Uterus (tissue), 4 donors: ENCODE results near the gene NEURL3. TPM values are rescaled to one million over a fixed set of nuclear protein-coding genes. Genes with fewer than 3 reads are reported as not detected.

Source experiments
- DNase-seq, 2 donors: peaks; one replicate each; pipeline ENCODE4 v3.0.0-alpha.2; 2019 to 2020
- H3K27ac ChIP-seq, 2 donors: fragments of 200-600 bp; sonication (generic); 1 replicate in 1 of 2; 2 replicates in 1 of 2; pipeline ENCODE4 v1.5.1; 2016 to 2018
- H3K27me3 ChIP-seq, 2 donors: fragments of 200-600 bp; sonication (generic); one replicate each; pipeline ENCODE4 v1.5.1; 2018 to 2019; ENCODE audit warnings: control low read depth in 1 of 2
- H3K36me3 ChIP-seq, 2 donors: fragments of 200-600 bp; sonication (generic); one replicate each; pipeline ENCODE4 v1.5.1; 2019; ENCODE audit warnings: control low read depth in 1 of 2
- H3K4me1 ChIP-seq, 2 donors: fragments of 200-600 bp; sonication (generic); one replicate each; pipeline ENCODE4 v1.5.1; 2018 to 2019; ENCODE audit warnings: control low read depth in 1 of 2
- H3K4me3 ChIP-seq, 2 donors: fragments of 200-600 bp; sonication (generic); 1 replicate in 1 of 2; 2 replicates in 1 of 2; pipeline ENCODE4 v1.5.1; 2018 to 2019; ENCODE audit warnings: mild to moderate bottlenecking in 1 of 2
- H3K9me3 ChIP-seq, 2 donors: fragments of 200-600 bp; sonication (generic); one replicate each; pipeline ENCODE4 v1.5.1; 2019; ENCODE audit warnings: control low read depth in 1 of 2
- CTCF ChIP-seq, 4 experiments: fragments of 200-600 bp in 2 of 4; fragments of 450-650 bp in 2 of 4; sonication (generic) in 2 of 4; IDR thresholded peaks; one replicate each; pipeline ENCODE4 v1.5.1; 2016 to 2019; ENCODE audit warnings: antibody characterized with exemption in 4 of 4, mild to moderate bottlenecking in 2 of 4, moderate library complexity in 1 of 4
- POLR2A ChIP-seq, 2 donors: fragments of 450-650 bp; IDR thresholded peaks; one replicate each; pipeline ENCODE4 v1.6.1; 2016; ENCODE audit warnings: antibody characterized with exemption in 2 of 2, mild to moderate bottlenecking in 1 of 2, moderate library complexity in 1 of 2
- intact Hi-C: fragments of 100-400 bp; cut with DNase I; formaldehyde crosslinking; loops from one replicate; pipeline ENCODE4 v1.15.1; 2023; ENCODE audit warnings: low total_unique reads
- total RNA-seq, 4 donors: library from RNA; depleted of rRNA in 3 of 4; stranded (reverse); fragments of >200 nt in 3 of 4; gene quantifications; one replicate each; pipeline versions ENCODE4 v1.1.0 to v1.2.4, GENCODE V29; 2014 to 2023
- donor health status: DM: yes; HTN: yes; CAD: no.

The NEURL3 gene
- total RNA-seq, 4 donors from 2014 or later: not detected

- TF ChIP-seq CTCF (IDR thresholded peaks at IDR 0.05) (no peak), POLR2A (IDR thresholded peaks at IDR 0.05) (no peak)
- H3K27ac ChIP-seq: no peak overlapping the region
- H3K4me1 ChIP-seq: no peaks in the 10 kb centered on the region
These were observed 47.4 kb upstream of the NEURL3 start for GRCh38 chr2:96552315-96553175.

GRCh38 chr2:96551605-96552314 lies 46.6 kb upstream of the NEURL3 start:
- DNase-seq: no peak
- intact Hi-C loops: no loop called here
- no peaks in the 10 kb centered on the region for H3K4me1 ChIP-seq

More at GRCh38 chr2:96552315-96553175, 47.4 kb upstream of the NEURL3 start:
- no peak for DNase-seq
- intact Hi-C loops: no loop called here
- Histone ChIP-seq H3K4me3 (no peak overlapping the region), H3K27me3 (no peaks in the 10 kb centered on the region), H3K36me3 (no peaks in the 10 kb centered on the region), H3K9me3 (no peaks in the 10 kb centered on the region)

DNA sequence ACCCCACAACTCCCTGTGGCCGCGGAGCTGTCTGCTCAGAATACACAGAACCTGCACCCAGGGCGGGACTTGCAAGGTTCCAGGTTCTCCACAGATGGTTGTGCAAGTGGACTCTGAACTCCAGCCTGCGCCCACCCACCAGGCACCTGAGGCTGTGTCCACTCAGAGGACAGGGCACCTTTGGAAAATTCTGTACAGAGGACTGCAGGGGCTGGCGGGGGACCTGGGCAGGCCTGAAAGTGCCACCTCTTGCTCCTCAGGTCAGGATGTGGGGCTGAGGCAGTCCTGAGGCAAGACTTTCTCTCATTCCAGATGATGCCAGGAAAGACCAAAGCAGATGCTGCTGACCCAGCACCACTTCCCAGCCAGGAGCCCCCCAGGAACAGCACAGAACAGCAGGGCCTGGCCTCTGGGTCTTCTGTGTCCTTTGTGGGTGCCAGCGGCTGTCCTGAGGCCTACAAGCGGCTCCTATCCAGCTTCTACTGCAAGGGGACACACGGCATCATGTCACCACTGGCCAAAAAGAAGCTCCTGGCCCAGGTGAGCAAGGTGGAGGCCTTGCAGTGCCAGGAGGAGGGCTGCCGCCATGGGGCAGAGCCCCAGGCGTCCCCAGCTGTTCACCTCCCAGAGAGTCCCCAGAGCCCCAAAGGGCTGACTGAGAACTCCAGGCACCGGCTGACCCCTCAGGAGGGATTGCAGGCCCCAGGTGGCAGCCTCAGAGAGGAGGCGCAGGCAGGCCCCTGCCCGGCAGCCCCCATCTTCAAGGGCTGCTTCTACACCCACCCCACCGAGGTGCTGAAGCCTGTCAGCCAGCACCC lies 45.8 kb upstream of the NEURL3 start:
- H3K4me3 ChIP-seq: no peak overlapping the region
- no peaks in the 10 kb centered on the region for H3K9me3 ChIP-seq
- TF ChIP-seq POLR2A (IDR thresholded peaks at IDR 0.05) (no peak), CTCF (IDR thresholded peaks at IDR 0.05) (no peak)
- H3K4me1 ChIP-seq: no peaks in the 10 kb centered on the region
- H3K27me3 ChIP-seq: no peaks in the 10 kb centered on the region
- H3K27ac ChIP-seq: no peak overlapping the region
- H3K36me3 ChIP-seq: no peaks in the 10 kb centered on the region
- no peak for DNase-seq
- intact Hi-C loops: no loop called here

More at GRCh38 chr2:96551605-96552314, 46.6 kb upstream of the NEURL3 start:
- H3K9me3 ChIP-seq: no peaks in the 10 kb centered on the region
- no peaks in the 10 kb centered on the region for H3K36me3 ChIP-seq
- H3K4me3 ChIP-seq: no peak overlapping the region
- H3K27me3 ChIP-seq: no peaks in the 10 kb centered on the region
- H3K27ac ChIP-seq: no peak overlapping the region
- TF ChIP-seq CTCF (IDR thresholded peaks at IDR 0.05): no peak
- no peak for TF ChIP-seq POLR2A (IDR thresholded peaks at IDR 0.05)

DNA sequence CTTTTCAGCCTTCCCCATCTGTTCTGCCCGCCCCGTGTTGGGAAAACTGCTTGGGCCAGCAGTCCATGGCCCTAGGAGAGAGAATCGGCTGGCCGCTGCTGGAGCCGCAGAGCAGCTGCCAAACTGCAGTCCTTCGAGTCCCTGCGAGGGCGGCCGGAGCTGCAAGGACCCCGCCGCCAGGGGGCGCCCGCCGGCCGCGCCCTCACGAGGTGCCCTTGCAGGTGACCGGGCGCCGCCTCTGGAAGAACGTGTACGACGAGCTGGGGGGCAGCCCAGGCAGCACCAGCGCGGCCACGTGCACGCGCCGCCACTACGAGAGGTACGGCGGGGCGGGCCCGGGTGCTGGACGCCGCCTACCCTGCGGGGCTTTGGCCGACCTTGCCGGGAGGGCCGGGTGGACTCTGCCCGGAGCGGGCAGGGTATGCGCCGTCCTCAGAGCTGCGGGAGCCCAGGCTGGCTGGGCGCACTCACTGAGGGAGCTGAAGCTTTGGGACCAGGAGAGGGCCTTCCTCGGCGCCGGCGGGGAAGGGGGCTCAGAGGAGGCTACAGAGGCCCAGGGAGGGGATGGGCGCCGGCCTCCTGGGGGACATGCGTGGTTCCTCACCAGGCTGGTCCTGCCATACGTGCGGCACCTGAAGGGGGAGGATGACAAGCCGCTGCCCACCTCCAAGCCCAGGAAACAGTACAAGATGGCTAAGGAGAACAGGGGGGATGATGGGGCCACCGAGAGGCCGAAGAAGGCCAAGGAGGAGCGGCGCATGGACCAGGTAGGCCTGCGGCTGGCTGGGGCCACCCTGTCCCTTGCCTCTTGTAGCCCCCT lies 45.0 kb upstream of the NEURL3 start:
- no peak overlapping the region for H3K4me3 ChIP-seq
- H3K27me3 ChIP-seq: no peaks in the 10 kb centered on the region
- TF ChIP-seq CTCF (IDR thresholded peaks at IDR 0.05): peak in 1 of 4 experiments; percentile 10
- TF ChIP-seq POLR2A (IDR thresholded peaks at IDR 0.05): no peak
- H3K4me1 ChIP-seq: no peaks in the 10 kb centered on the region
- H3K36me3 ChIP-seq: no peaks in the 10 kb centered on the region
- no peaks in the 10 kb centered on the region for H3K9me3 ChIP-seq
- intact Hi-C loops: no loop called here
- DNase-seq: no peak
- H3K27ac ChIP-seq: no peak overlapping the region
